Activated naive CD4-positive, alpha-beta T cell treated with anti-CD3 and anti-CD28 coated beads for 36 hours (primary cell): ENCODE measurements around the gene SLC7A8. TPM values are rescaled to one million over a fixed set of nuclear protein-coding genes. Genes with fewer than 3 reads are reported as not detected.

Experiments used
- CTCF ChIA-PET: fragments of 350-600 bp; sonication (Branson Sonifier 250); formaldehyde crosslinking; loops from one replicate; lab custom pipeline; 2021; ENCODE audit warnings: antibody characterized with exemption; lab: Charles Lee
- DNase-seq: peaks from one replicate; pipeline ENCODE4 v3.0.0-alpha.2; 2020
- H3K27ac Mint-ChIP-seq: one replicate; pipeline ENCODE4 v1.8.0; 2021; ENCODE audit warnings: mild to moderate bottlenecking, mixed read lengths
- H3K27me3 Mint-ChIP-seq: one replicate; pipeline ENCODE4 v1.8.0; 2021; ENCODE audit warnings: low read depth, mixed read lengths
- H3K36me3 Mint-ChIP-seq: one replicate; pipeline ENCODE4 v1.8.0; 2021; ENCODE audit warnings: low read depth, mixed read lengths
- H3K4me1 Mint-ChIP-seq: one replicate; pipeline ENCODE4 v1.8.0; 2021; ENCODE audit warnings: low read depth, mixed read lengths
- H3K4me3 Mint-ChIP-seq: one replicate; pipeline ENCODE4 v1.8.0; 2021; ENCODE audit warnings: mild to moderate bottlenecking, moderate library complexity, mixed read lengths
- H3K9me3 Mint-ChIP-seq: one replicate; pipeline ENCODE4 v1.8.0; 2021; ENCODE audit warnings: mixed read lengths
- intact Hi-C: fragments of 100-400 bp; cut with micrococcal nuclease; formaldehyde crosslinking; loops from one replicate; pipeline ENCODE4 v1.15.1; 2023
- total RNA-seq, 2 experiments: library from RNA; stranded (reverse); gene quantifications; one replicate each; pipeline ENCODE4 v1.2.3, GENCODE V29; 2021

Gene SLC7A8
- total RNA-seq, 2 experiments from 2014 or later, result 0.79 to 1.1 TPM

- Mint-ChIP-seq H3K4me1 (peaks cover 1% of the 10 kb centered on the region), H3K27me3 (no peaks in the 10 kb centered on the region), H3K27ac (no peak overlapping the region), H3K36me3 (no peaks in the 10 kb centered on the region), H3K4me3 (no peak overlapping the region), H3K9me3 (no peaks in the 10 kb centered on the region)
- intact Hi-C loops, result loop anchor here (10.0 kb wide), 1 partner anchor 338 kb away; the partner anchor contains the start of gene NGDN
- CTCF ChIA-PET, result interaction anchor here (0.6 to 1.5 kb wide), 3 partner anchors 60 to 300 kb away, joined by 3 to 6 read pairs (median 4); no protein-coding TSS in a partner anchor
- no peak for DNase-seq
Observed at GRCh38 chr14:23126548-23127278, 56.7 kb downstream of the SLC7A8 start.

GRCh38 chr14:23125933-23126524, 57.4 kb downstream of the SLC7A8 start:
- DNase-seq, result no peak
- no peak overlapping the region for H3K4me3 Mint-ChIP-seq
- no peaks in the 10 kb centered on the region for H3K36me3 Mint-ChIP-seq
- no peaks in the 10 kb centered on the region for H3K9me3 Mint-ChIP-seq
- H3K27ac Mint-ChIP-seq, result no peak overlapping the region
- intact Hi-C loops, result loop anchor here (10.0 kb wide), 1 partner anchor 339 kb away; the partner anchor contains the start of gene NGDN
- H3K27me3 Mint-ChIP-seq, result no peaks in the 10 kb centered on the region
- H3K4me1 Mint-ChIP-seq, result peaks cover 7% of the 10 kb centered on the region
- CTCF ChIA-PET, result interaction anchor here (0.6 to 9.6 kb wide), 3 partner anchors 60 to 299 kb away, joined by 3 to 298 read pairs (median 6); partner anchors contain the start of gene SLC7A8

- H3K4me3 Mint-ChIP-seq, result no peak overlapping the region
- DNase-seq, result no peak
- H3K9me3 Mint-ChIP-seq, result no peaks in the 10 kb centered on the region
- H3K4me1 Mint-ChIP-seq, result peaks cover 18% of the 10 kb centered on the region
- no peaks in the 10 kb centered on the region for H3K36me3 Mint-ChIP-seq
- intact Hi-C loops, result loop anchor here (10.0 kb wide), 1 partner anchor 340 kb away; the partner anchor contains the start of gene NGDN
- CTCF ChIA-PET, result interaction anchor here (1.6 to 9.6 kb wide), 2 partner anchors 10 to 61 kb away, joined by 3 to 298 read pairs; partner anchors contain the start of gene SLC7A8
- no peaks in the 10 kb centered on the region for H3K27me3 Mint-ChIP-seq
- no peak overlapping the region for H3K27ac Mint-ChIP-seq
Observed at GRCh38 chr14:23125011-23125410, 58.4 kb downstream of the SLC7A8 start.

- no peak for DNase-seq
- Mint-ChIP-seq H3K4me1 (peaks cover 23% of the 10 kb centered on the region), H3K9me3 (no peaks in the 10 kb centered on the region), H3K36me3 (no peaks in the 10 kb centered on the region), H3K27ac (no peak overlapping the region), H3K4me3 (no peak overlapping the region), H3K27me3 (no peaks in the 10 kb centered on the region)
- intact Hi-C loops, result loop anchor here (5.0 to 10.0 kb wide), 2 partner anchors 113 to 340 kb away; partner anchors contain the start of genes NGDN and RNF212B
- CTCF ChIA-PET, result interaction anchor here (1.1 to 9.6 kb wide), 4 partner anchors 9 to 62 kb away, joined by 3 to 298 read pairs (median 3); partner anchors contain the start of gene SLC7A8
Observed at GRCh38 chr14:23124337-23124954, 59.0 kb downstream of the SLC7A8 start.

GRCh38 chr14:23123419-23123818, 60.0 kb downstream of the SLC7A8 start:
- Mint-ChIP-seq H3K27ac (no peak overlapping the region), H3K9me3 (no peaks in the 10 kb centered on the region), H3K4me1 (peaks cover 32% of the 10 kb centered on the region), H3K27me3 (no peaks in the 10 kb centered on the region), H3K36me3 (no peaks in the 10 kb centered on the region), H3K4me3 (no peak overlapping the region)
- DNase-seq, result no peak
- CTCF ChIA-PET, result interaction anchor here (1.1 to 9.6 kb wide), 4 partner anchors 8 to 63 kb away, joined by 3 to 298 read pairs (median 3); partner anchors contain the start of gene SLC7A8
- intact Hi-C loops, result loop anchor here (5.0 to 10.0 kb wide), 2 partner anchors 114 to 341 kb away; partner anchors contain the start of genes NGDN and RNF212B

DNA sequence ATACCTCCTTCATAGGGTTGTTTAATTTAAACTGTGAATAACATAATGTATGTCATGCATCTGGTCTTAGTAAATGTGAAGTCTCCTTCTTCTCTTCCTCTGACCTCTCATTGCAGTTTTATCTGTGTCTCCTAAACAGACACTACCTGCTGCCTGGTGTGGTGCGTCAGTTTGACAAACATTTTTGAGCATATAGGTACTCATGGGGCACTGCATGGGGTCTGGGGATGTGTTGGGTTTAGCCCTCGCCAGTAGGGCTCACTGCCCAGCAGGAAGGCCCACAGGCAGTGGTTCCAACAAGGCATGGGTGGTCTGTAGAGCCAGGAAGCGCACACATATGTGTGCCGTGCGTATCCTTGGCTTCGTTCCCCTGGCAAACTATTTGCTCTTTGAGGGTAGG, 61.4 kb downstream of the SLC7A8 start:
- CTCF ChIA-PET, result interaction anchor here (0.5 to 9.6 kb wide), 24 partner anchors 9 to 835 kb away, joined by 3 to 298 read pairs (median 8); partner anchors contain the start of genes ACIN1, C14orf119, PABPN1 and RNF212B
- Mint-ChIP-seq H3K27ac (no peak overlapping the region), H3K36me3 (no peaks in the 10 kb centered on the region), H3K4me3 (no peak overlapping the region), H3K9me3 (no peaks in the 10 kb centered on the region), H3K4me1 (peaks cover 41% of the 10 kb centered on the region), H3K27me3 (no peaks in the 10 kb centered on the region)
- no peak for DNase-seq
- intact Hi-C loops, result loop anchor here (5.0 to 10.0 kb wide), 2 partner anchors 115 to 343 kb away; partner anchors contain the start of genes NGDN and RNF212B

GRCh38 chr14:23121361-23121771, 62.1 kb downstream of the SLC7A8 start:
- Mint-ChIP-seq H3K27ac (no peak overlapping the region), H3K4me3 (no peak overlapping the region), H3K4me1 (peaks cover 41% of the 10 kb centered on the region), H3K36me3 (no peaks in the 10 kb centered on the region), H3K27me3 (no peaks in the 10 kb centered on the region), H3K9me3 (no peaks in the 10 kb centered on the region)
- CTCF ChIA-PET, result interaction anchor here (0.6 to 9.6 kb wide), 43 partner anchors 9 to 593 kb away, joined by 3 to 298 read pairs (median 5); partner anchors contain the start of genes ACIN1, C14orf119, CDH24 and PABPN1
- intact Hi-C loops, result loop anchor here (5.0 to 10.0 kb wide), 2 partner anchors 116 to 343 kb away; partner anchors contain the start of genes NGDN and RNF212B
- no peak for DNase-seq

DNA sequence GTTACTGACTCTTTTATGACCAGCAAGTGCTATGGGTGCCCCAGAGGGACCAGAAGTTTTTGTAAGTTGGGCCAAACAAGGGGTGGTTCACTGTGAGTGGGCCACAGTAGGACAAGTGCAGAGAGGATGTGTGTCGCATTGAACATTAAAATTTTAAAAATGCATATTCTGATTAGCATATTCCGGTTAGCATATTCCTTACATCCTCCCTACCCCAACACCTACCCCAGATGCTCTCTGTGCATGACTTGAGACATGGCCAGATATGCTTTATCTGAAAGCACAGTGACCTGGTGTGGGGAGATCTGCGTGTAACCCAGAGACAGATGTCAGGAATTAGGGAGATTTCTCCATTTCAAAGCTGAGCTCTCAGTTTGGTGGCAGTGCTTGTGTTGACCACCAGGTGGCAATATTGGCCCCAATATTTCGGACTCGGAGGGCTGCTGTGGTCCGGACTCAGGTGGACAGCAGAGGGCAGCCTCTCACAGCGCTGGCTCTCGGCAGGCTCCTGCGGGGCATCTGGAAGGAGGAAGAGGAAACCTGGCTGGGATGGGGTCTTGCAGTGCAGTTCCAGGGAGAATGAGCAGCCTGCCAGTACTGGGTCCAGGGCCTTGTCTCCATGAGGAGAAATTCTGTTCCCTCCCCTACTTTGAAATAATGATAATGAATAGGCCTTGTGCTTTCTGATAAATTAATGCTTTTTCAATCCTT, 62.8 kb downstream of the SLC7A8 start:
- DNase-seq, result peak; percentile 94
- no peaks in the 10 kb centered on the region for H3K9me3 Mint-ChIP-seq
- CTCF ChIA-PET, result interaction anchor here (0.5 to 9.6 kb wide), 63 partner anchors 10 to 470 kb away, joined by 3 to 298 read pairs (median 5); partner anchors contain the start of genes ACIN1, C14orf119, CDH24 and CMTM5
- H3K27ac Mint-ChIP-seq, result peak overlapping the region; percentile 87
- no peaks in the 10 kb centered on the region for H3K36me3 Mint-ChIP-seq
- H3K27me3 Mint-ChIP-seq, result no peaks in the 10 kb centered on the region
- intact Hi-C loops, result loop anchor here (1.0 to 10.0 kb wide), 10 partner anchors 25 to 419 kb away; partner anchors contain the start of genes ACIN1, C14orf119, NGDN and PABPN1
- peaks cover 41% of the 10 kb centered on the region for H3K4me1 Mint-ChIP-seq
- no peak overlapping the region for H3K4me3 Mint-ChIP-seq

DNA sequence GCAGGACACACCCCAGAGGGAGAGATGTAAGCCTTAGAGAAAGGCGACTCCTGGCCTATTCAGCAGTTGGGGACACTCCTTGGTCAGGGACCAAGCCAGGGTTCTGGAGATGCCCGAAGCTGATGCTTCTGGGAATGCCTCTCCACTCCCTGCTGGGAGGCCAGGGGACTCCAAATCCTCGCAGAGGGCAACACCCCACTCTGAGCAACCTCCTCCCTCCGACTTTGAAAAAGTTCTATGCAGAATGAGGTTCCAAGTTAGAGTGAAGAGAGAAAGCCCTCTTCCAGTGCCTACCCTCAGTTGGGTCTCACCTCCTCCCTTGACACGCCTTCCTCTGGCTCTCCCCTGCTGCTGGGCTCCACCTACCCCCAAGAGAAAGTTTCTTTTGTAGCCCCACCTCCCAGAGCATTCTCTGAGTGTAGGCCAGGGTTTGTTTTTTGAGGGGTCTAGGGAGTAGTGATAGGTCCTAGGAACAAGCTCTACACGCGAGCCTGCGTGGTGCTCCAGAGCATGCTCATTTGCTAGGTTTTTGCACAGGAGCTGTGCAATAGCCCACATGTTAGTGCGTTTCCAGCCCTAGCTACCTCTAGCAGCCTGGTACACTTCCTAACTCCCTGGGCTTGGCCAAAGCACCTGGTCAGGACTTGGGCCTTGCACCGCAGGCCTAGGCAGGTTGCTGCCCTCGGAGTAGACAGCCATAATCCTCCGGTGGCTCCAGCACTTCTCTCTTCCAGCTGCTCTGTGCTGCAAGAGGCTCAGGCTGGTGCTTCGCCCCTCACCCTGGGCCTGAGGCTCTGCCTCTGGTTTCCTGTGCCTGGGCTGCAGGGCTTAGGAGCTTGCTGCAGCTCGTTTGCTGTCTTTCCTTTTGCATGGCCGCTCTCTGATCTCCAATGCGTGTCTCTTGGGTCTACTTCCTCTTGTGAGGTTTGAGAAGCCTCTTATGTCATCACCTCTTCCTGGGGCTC, 63.8 kb downstream of the SLC7A8 start:
- Mint-ChIP-seq H3K27me3 (no peaks in the 10 kb centered on the region), H3K27ac (peak overlapping the region; percentile 87), H3K36me3 (no peaks in the 10 kb centered on the region), H3K9me3 (no peaks in the 10 kb centered on the region), H3K4me3 (peak overlapping the region; percentile 35), H3K4me1 (peaks cover 41% of the 10 kb centered on the region)
- CTCF ChIA-PET, result interaction anchor here (0.6 to 9.6 kb wide), 25 partner anchors 9 to 1019 kb away, joined by 3 to 298 read pairs (median 6); partner anchors contain the start of genes ACIN1, C14orf119, CDH24 and CMTM5
- intact Hi-C loops, result loop anchor here (1.0 to 10.0 kb wide), 10 partner anchors 24 to 420 kb away; partner anchors contain the start of genes ACIN1, C14orf119, NGDN and PABPN1
- DNase-seq, result peak; percentile 43
